ENCODE data around the gene ARFGAP2.
A peak's percentile ranks its signal among the peaks of the same experiment; 100 is the strongest.

Gene ARFGAP2

GRCh38 chr11:47177229-47177845 lies 658 bp upstream of the ARFGAP2 start:
- Histone ChIP-seq H2AFZ (ENCODE audit: low read depth) (peak overlapping the region; percentile 89), H3K79me2 (ENCODE audit: insufficient read depth, low read depth) (peaks cover 39% of the 10 kb centered on the region), H3K27ac (peak overlapping the region; percentile 81), H4K20me1 (ENCODE audit: insufficient read depth) (no peaks in the 10 kb centered on the region), H3K9ac (peak overlapping the region; percentile 92), H3K4me2 (peak overlapping the region; percentile 52), H3K27me3 (ENCODE audit: insufficient read depth, low read depth) (no peaks in the 10 kb centered on the region), H3K36me3 (ENCODE audit: insufficient read depth) (peaks cover 4% of the 10 kb centered on the region; the same call in 1 of the 2 replicates), H3K4me3 (IDR thresholded peaks at IDR 0.05; ENCODE audit: insufficient read depth, low read depth, low read length) (peak overlapping the region; percentile 25), H3K4me1 (ENCODE audit: low read depth, poor library complexity, severe bottlenecking) (peaks cover 22% of the 10 kb centered on the region)
- TF ChIP-seq, protein P1, sequence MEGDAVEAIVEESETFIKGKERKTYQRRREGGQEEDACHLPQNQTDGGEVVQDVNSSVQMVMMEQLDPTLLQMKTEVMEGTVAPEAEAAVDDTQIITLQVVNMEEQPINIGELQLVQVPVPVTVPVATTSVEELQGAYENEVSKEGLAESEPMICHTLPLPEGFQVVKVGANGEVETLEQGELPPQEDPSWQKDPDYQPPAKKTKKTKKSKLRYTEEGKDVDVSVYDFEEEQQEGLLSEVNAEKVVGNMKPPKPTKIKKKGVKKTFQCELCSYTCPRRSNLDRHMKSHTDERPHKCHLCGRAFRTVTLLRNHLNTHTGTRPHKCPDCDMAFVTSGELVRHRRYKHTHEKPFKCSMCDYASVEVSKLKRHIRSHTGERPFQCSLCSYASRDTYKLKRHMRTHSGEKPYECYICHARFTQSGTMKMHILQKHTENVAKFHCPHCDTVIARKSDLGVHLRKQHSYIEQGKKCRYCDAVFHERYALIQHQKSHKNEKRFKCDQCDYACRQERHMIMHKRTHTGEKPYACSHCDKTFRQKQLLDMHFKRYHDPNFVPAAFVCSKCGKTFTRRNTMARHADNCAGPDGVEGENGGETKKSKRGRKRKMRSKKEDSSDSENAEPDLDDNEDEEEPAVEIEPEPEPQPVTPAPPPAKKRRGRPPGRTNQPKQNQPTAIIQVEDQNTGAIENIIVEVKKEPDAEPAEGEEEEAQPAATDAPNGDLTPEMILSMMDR (conservative IDR thresholded peaks at IDR 0.05; ENCODE audit: low read depth, low read length) = peak; percentile 77

- Histone ChIP-seq H3K79me2 (ENCODE audit: insufficient read depth, low read depth) (peaks cover 52% of the 10 kb centered on the region), H3K4me1 (ENCODE audit: low read depth, poor library complexity, severe bottlenecking) (peaks cover 22% of the 10 kb centered on the region), H2AFZ (ENCODE audit: low read depth) (0 out of 2 replicates have a peak overlapping the region, but pooled peaks have one; percentile 39), H3K4me2 (peak overlapping the region; percentile 74), H3K4me3 (IDR thresholded peaks at IDR 0.05; ENCODE audit: insufficient read depth, low read depth, low read length) (no peak overlapping the region), H3K27me3 (ENCODE audit: insufficient read depth, low read depth) (no peaks in the 10 kb centered on the region), H3K9ac (peak overlapping the region; percentile 92), H3K36me3 (ENCODE audit: insufficient read depth) (peaks cover 4% of the 10 kb centered on the region; the same call in 1 of the 2 replicates), H4K20me1 (ENCODE audit: insufficient read depth) (no peaks in the 10 kb centered on the region), H3K27ac (peak overlapping the region; percentile 81)
- TF ChIP-seq, protein P1 (conservative IDR thresholded peaks at IDR 0.05; ENCODE audit: low read depth, low read length) = no peak
These were observed 842 bp downstream of the ARFGAP2 start for GRCh38 chr11:47175746-47176327.

- TF ChIP-seq, protein P1 (conservative IDR thresholded peaks at IDR 0.05; ENCODE audit: low read depth, low read length) = no peak
- Histone ChIP-seq H3K4me2 (no peak overlapping the region), H3K9ac (no peak overlapping the region), H3K27me3 (ENCODE audit: insufficient read depth, low read depth) (no peaks in the 10 kb centered on the region), H3K36me3 (ENCODE audit: insufficient read depth) (peaks cover 4% of the 10 kb centered on the region; the same call in 1 of the 2 replicates), H3K4me3 (IDR thresholded peaks at IDR 0.05; ENCODE audit: insufficient read depth, low read depth, low read length) (no peak overlapping the region), H3K27ac (no peak overlapping the region), H4K20me1 (ENCODE audit: insufficient read depth) (no peaks in the 10 kb centered on the region), H2AFZ (ENCODE audit: low read depth) (no peak overlapping the region), H3K79me2 (ENCODE audit: insufficient read depth, low read depth) (peaks cover 67% of the 10 kb centered on the region), H3K4me1 (ENCODE audit: low read depth, poor library complexity, severe bottlenecking) (peaks cover 18% of the 10 kb centered on the region)
These were observed 3.8 kb downstream of the ARFGAP2 start for GRCh38 chr11:47172740-47173336.

DNA sequence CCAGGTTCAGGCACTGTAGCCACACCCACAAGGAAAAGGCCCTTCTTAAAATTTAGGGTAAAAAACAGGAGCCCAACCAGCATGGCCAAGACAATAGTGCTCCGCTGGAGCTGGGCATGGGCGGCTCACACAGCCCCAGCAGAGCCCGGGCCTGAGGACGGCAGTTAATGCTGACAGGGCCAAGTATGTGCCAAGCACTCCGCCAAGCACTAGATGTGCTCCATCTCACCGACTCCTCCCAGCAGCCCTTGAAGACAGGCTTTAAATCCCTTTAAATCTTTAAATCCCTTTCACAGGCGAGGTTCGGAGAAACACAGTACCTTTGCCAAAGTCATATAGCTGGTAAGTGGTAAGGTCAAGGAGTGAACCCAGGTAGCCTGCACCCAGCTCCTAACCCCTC lies 4.8 kb downstream of the ARFGAP2 start:
- Histone ChIP-seq H3K4me3 (IDR thresholded peaks at IDR 0.05; ENCODE audit: insufficient read depth, low read depth, low read length) (no peak overlapping the region), H3K79me2 (ENCODE audit: insufficient read depth, low read depth) (peaks cover 67% of the 10 kb centered on the region), H3K27ac (no peak overlapping the region), H3K36me3 (ENCODE audit: insufficient read depth) (peaks cover 4% of the 10 kb centered on the region; the same call in 1 of the 2 replicates), H2AFZ (ENCODE audit: low read depth) (no peak overlapping the region), H3K27me3 (ENCODE audit: insufficient read depth, low read depth) (no peaks in the 10 kb centered on the region), H4K20me1 (ENCODE audit: insufficient read depth) (no peaks in the 10 kb centered on the region), H3K4me2 (no peak overlapping the region), H3K9ac (no peak overlapping the region), H3K4me1 (ENCODE audit: low read depth, poor library complexity, severe bottlenecking) (peaks cover 14% of the 10 kb centered on the region)
- TF ChIP-seq, protein P1 (conservative IDR thresholded peaks at IDR 0.05; ENCODE audit: low read depth, low read length) = no peak

Measured in KMS-11 (cell line).